ENCODE measurements around the gene LDHA.

DNA sequence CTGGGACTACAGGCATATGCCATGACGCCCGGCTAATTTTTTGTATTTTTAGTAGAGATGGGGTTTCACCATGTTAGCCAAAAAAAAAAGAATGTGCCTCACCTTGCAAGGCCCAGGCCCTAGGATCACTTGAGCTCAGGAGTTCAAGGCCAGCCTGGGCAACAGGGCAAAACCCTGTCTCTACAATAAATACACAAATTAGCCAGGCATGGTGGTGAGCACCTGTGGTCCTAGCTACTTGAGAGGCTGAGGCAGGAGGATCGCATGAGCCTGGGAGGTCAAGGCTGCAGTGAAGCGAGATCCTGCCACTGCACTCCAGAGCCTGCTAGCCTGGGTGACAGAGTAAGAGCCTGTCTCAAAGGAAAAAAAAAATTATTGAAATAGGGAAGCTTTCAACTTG lies 9.7 kb downstream of the LDHA start:
- TF ChIP-seq CTCF (IDR thresholded peaks at IDR 0.05; ENCODE audit: poor library complexity) (no peak), EZH2 (IDR thresholded peaks at IDR 0.05; ENCODE audit: borderline replicate concordance) (no peak)

All from hepatocyte (in vitro differentiated cells).